ENCODE measurements around the gene MAP7. TPM values are rescaled to one million over a fixed set of nuclear protein-coding genes. Genes with fewer than 3 reads are reported as not detected.

The MAP7 gene
- total and polyA plus RNA-seq, 2 experiments from 2014 or later, result 44.7 to 49.2 TPM

DNA sequence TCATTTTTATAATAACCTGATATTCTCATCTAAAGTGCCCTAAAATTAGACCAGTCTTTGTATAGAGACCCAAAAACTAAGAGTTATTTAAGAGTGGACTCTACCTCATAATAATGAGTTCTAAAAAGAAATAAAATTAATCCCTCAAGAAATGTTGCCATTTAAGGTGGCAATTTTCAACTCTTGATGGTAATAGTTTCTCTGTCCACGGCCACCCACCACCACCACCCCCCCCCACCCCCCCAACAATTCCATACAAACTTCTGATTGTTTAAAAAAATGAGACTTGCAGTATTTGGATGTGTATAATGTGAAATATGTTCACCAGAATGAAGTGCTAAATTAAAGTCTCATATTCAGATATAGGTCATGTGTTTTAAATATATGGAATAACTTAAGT is 2.4 kb downstream of the MAP7 start:
- peaks cover 55% of the 10 kb centered on the region for H3K4me1 Mint-ChIP-seq
- ATAC-seq, result no peak
- peaks cover 4% of the 10 kb centered on the region for H4K20me1 ChIP-seq (replicated peaks; ENCODE audit: insufficient read depth)
- peak overlapping the region; percentile 95 for H3K4me2 ChIP-seq
- peak overlapping the region; percentile 93; the same call in 1 of the 2 replicates for H3K4me3 ChIP-seq
- peaks cover 56% of the 10 kb centered on the region for H3K4me1 ChIP-seq (ENCODE audit: insufficient read depth)
- H2AFZ ChIP-seq, result no peak overlapping the region
- DNase-seq (ENCODE audit: low spot score), result no peak
- TF ChIP-seq POLR2AphosphoS5 (IDR thresholded peaks at IDR 0.05; ENCODE audit: low read depth), result no peak
- TF ChIP-seq ZNF331 (CRISPR knock-in tag; IDR thresholded peaks at IDR 0.05; ENCODE audit: low read depth), result no peak
- TF ChIP-seq JUNB (IDR thresholded peaks at IDR 0.05; ENCODE audit: unreplicated experiment), result no peak
- no peak for TF ChIP-seq STAT1 (IDR thresholded peaks at IDR 0.05; ENCODE audit: unreplicated experiment)
- TF ChIP-seq, protein P1, sequence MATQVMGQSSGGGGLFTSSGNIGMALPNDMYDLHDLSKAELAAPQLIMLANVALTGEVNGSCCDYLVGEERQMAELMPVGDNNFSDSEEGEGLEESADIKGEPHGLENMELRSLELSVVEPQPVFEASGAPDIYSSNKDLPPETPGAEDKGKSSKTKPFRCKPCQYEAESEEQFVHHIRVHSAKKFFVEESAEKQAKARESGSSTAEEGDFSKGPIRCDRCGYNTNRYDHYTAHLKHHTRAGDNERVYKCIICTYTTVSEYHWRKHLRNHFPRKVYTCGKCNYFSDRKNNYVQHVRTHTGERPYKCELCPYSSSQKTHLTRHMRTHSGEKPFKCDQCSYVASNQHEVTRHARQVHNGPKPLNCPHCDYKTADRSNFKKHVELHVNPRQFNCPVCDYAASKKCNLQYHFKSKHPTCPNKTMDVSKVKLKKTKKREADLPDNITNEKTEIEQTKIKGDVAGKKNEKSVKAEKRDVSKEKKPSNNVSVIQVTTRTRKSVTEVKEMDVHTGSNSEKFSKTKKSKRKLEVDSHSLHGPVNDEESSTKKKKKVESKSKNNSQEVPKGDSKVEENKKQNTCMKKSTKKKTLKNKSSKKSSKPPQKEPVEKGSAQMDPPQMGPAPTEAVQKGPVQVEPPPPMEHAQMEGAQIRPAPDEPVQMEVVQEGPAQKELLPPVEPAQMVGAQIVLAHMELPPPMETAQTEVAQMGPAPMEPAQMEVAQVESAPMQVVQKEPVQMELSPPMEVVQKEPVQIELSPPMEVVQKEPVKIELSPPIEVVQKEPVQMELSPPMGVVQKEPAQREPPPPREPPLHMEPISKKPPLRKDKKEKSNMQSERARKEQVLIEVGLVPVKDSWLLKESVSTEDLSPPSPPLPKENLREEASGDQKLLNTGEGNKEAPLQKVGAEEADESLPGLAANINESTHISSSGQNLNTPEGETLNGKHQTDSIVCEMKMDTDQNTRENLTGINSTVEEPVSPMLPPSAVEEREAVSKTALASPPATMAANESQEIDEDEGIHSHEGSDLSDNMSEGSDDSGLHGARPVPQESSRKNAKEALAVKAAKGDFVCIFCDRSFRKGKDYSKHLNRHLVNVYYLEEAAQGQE (IDR thresholded peaks at IDR 0.05; ENCODE audit: unreplicated experiment), result no peak
- TF ChIP-seq EZH2 (IDR thresholded peaks at IDR 0.05; ENCODE audit: low read depth, unreplicated experiment), result no peak
- TF ChIP-seq, protein P2, sequence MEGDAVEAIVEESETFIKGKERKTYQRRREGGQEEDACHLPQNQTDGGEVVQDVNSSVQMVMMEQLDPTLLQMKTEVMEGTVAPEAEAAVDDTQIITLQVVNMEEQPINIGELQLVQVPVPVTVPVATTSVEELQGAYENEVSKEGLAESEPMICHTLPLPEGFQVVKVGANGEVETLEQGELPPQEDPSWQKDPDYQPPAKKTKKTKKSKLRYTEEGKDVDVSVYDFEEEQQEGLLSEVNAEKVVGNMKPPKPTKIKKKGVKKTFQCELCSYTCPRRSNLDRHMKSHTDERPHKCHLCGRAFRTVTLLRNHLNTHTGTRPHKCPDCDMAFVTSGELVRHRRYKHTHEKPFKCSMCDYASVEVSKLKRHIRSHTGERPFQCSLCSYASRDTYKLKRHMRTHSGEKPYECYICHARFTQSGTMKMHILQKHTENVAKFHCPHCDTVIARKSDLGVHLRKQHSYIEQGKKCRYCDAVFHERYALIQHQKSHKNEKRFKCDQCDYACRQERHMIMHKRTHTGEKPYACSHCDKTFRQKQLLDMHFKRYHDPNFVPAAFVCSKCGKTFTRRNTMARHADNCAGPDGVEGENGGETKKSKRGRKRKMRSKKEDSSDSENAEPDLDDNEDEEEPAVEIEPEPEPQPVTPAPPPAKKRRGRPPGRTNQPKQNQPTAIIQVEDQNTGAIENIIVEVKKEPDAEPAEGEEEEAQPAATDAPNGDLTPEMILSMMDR (conservative IDR thresholded peaks at IDR 0.05; ENCODE audit: low read depth in 2 of 2), result no peak
- no peak for TF ChIP-seq ZNF114 (CRISPR knock-in tag; IDR thresholded peaks at IDR 0.05)
- TF ChIP-seq EZH2phosphoT487 (IDR thresholded peaks at IDR 0.05; ENCODE audit: unreplicated experiment), result no peak
- TF ChIP-seq, protein P3, sequence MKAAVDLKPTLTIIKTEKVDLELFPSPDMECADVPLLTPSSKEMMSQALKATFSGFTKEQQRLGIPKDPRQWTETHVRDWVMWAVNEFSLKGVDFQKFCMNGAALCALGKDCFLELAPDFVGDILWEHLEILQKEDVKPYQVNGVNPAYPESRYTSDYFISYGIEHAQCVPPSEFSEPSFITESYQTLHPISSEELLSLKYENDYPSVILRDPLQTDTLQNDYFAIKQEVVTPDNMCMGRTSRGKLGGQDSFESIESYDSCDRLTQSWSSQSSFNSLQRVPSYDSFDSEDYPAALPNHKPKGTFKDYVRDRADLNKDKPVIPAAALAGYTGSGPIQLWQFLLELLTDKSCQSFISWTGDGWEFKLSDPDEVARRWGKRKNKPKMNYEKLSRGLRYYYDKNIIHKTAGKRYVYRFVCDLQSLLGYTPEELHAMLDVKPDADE (IDR thresholded peaks at IDR 0.05), result no peak
- TF ChIP-seq NANOG (IDR thresholded peaks at IDR 0.05; ENCODE audit: borderline replicate concordance), result no peak
- TF ChIP-seq, protein P4, sequence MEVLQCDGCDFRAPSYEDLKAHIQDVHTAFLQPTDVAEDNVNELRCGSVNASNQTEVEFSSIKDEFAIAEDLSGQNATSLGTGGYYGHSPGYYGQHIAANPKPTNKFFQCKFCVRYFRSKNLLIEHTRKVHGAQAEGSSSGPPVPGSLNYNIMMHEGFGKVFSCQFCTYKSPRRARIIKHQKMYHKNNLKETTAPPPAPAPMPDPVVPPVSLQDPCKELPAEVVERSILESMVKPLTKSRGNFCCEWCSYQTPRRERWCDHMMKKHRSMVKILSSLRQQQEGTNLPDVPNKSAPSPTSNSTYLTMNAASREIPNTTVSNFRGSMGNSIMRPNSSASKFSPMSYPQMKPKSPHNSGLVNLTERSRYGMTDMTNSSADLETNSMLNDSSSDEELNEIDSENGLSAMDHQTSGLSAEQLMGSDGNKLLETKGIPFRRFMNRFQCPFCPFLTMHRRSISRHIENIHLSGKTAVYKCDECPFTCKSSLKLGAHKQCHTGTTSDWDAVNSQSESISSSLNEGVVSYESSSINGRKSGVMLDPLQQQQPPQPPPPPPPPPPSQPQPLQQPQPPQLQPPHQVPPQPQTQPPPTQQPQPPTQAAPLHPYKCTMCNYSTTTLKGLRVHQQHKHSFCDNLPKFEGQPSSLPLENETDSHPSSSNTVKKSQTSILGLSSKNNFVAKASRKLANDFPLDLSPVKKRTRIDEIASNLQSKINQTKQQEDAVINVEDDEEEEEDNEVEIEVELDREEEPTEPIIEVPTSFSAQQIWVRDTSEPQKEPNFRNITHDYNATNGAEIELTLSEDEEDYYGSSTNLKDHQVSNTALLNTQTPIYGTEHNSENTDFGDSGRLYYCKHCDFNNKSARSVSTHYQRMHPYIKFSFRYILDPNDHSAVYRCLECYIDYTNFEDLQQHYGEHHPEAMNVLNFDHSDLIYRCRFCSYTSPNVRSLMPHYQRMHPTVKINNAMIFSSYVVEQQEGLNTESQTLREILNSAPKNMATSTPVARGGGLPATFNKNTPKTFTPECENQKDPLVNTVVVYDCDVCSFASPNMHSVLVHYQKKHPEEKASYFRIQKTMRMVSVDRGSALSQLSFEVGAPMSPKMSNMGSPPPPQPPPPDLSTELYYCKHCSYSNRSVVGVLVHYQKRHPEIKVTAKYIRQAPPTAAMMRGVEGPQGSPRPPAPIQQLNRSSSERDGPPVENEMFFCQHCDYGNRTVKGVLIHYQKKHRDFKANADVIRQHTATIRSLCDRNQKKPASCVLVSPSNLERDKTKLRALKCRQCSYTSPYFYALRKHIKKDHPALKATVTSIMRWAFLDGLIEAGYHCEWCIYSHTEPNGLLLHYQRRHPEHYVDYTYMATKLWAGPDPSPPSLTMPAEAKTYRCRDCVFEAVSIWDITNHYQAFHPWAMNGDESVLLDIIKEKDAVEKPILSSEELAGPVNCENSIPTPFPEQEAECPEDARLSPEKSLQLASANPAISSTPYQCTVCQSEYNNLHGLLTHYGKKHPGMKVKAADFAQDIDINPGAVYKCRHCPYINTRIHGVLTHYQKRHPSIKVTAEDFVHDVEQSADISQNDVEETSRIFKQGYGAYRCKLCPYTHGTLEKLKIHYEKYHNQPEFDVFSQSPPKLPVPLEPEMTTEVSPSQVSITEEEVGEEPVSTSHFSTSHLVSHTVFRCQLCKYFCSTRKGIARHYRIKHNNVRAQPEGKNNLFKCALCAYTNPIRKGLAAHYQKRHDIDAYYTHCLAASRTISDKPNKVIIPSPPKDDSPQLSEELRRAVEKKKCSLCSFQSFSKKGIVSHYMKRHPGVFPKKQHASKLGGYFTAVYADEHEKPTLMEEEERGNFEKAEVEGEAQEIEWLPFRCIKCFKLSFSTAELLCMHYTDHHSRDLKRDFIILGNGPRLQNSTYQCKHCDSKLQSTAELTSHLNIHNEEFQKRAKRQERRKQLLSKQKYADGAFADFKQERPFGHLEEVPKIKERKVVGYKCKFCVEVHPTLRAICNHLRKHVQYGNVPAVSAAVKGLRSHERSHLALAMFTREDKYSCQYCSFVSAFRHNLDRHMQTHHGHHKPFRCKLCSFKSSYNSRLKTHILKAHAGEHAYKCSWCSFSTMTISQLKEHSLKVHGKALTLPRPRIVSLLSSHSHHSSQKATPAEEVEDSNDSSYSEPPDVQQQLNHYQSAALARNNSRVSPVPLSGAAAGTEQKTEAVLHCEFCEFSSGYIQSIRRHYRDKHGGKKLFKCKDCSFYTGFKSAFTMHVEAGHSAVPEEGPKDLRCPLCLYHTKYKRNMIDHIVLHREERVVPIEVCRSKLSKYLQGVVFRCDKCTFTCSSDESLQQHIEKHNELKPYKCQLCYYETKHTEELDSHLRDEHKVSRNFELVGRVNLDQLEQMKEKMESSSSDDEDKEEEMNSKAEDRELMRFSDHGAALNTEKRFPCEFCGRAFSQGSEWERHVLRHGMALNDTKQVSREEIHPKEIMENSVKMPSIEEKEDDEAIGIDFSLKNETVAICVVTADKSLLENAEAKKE (CRISPR knock-in tag; IDR thresholded peaks at IDR 0.05), result no peak
- H3K79me2 ChIP-seq (replicated peaks; ENCODE audit: insufficient read depth), result peaks cover 68% of the 10 kb centered on the region
- no peaks in the 10 kb centered on the region for H3K36me3 ChIP-seq (ENCODE audit: insufficient read depth)
- peaks cover 19% of the 10 kb centered on the region for H3K27me3 ChIP-seq (ENCODE audit: insufficient read depth)
- H3K27ac ChIP-seq (ENCODE audit: low read depth), result no peak overlapping the region
- H3K9me2 ChIP-seq (ENCODE audit: insufficient read depth), result no peaks in the 10 kb centered on the region
- H3K27ac Mint-ChIP-seq, result no peak overlapping the region
- no peaks in the 10 kb centered on the region for H3K9me3 Mint-ChIP-seq
- H3K27me3 Mint-ChIP-seq (ENCODE audit: insufficient read depth, low read depth, poor library complexity), result peaks cover 7% of the 10 kb centered on the region
- H3K4me3 Mint-ChIP-seq, result peak overlapping the region; percentile 88
- H3F3A ChIP-seq (replicated peaks; ENCODE audit: low read depth), result 0 out of 2 replicates have a peak, but pooled peaks cover 6% of the 10 kb centered on the region
- no peaks in the 10 kb centered on the region; the same call in 2 of the 3 replicates for H3K36me3 Mint-ChIP-seq (ENCODE audit: low read depth)
